Measurements from ENCODE around the gene OTOS.

The OTOS gene

DNA sequence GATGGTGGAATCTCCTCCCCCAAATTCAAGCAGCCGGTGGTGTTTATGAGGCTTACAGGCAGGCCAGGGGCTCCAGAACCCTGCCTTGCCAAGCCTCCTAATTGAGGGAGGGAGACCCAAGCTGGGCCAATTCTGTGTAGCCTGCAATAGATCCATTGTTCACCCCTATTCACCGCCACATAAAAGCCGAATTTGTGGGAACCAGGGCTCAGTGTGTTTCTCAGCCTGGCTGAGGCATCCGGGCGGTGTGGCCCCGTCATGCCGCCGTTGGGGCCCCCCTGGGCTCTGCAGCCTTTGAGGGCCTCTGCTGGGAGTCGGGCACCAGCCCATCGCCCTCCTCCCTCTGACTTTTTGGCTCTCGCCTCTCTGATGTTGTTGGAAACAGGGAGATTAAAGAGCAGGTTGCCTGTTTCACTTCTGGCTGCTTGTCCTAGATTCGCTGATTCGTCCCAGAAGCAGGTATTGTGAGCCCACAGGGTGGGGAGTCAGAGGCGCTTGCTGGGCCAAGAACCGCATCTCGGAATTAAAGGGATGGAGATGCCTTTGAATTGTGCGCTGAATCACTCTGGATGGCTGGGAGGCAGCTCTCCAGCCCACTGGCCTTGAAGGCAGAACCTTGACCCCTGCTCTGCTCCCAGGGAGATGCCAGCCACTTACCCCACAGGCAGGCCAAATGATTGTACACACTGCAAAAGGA, 14.7 kb upstream of the OTOS start:
- peak overlapping the region; percentile 22 for H3K4me2 ChIP-seq (ENCODE audit: insufficient read depth, low read length, poor library complexity, severe bottlenecking)
- no peak overlapping the region for H3K4ac ChIP-seq (ENCODE audit: low read length)
- H2BK120ac ChIP-seq (ENCODE audit: low read depth, low read length) = peak overlapping the region; percentile 29
- H3K14ac ChIP-seq (ENCODE audit: low read length) = no peak overlapping the region
- DNase-seq (ENCODE audit: low spot score) = peak; percentile 32
- peaks cover 0 to 25% of the 10 kb centered on the region in 2 donors for H3K4me1 ChIP-seq (ENCODE audit: control insufficient read depth in 2 of 2, insufficient read depth in 1 of 2, low read depth in 1 of 2, low read length in 2 of 2)
- H2BK15ac ChIP-seq (ENCODE audit: low read length) = peak overlapping the region; percentile 46
- peak overlapping the region; percentile 70 for H2BK5ac ChIP-seq (ENCODE audit: low read length)
- peak overlapping the region; percentile 77 for H3K27ac ChIP-seq (replicated peaks; ENCODE audit: low read length)
- H3K27me3 ChIP-seq (ENCODE audit: control insufficient read depth in 3 of 3, insufficient read depth in 3 of 3, low read depth in 1 of 3, low read length in 3 of 3) = peaks cover 0 to 27% (median 0%) of the 10 kb centered on the region in 3 experiments
- no peaks in the 10 kb centered on the region for H3K36me3 ChIP-seq (replicated peaks in 1 of 2; ENCODE audit: control insufficient read depth in 2 of 2, insufficient read depth in 2 of 2, low read length in 2 of 2)
- no peak overlapping the region for H4K8ac ChIP-seq (ENCODE audit: low read depth, low read length)
- H3K9ac ChIP-seq (ENCODE audit: low read depth, low read length, poor library complexity) = peak overlapping the region; percentile 50
- H2BK12ac ChIP-seq (ENCODE audit: low read length) = no peak overlapping the region
- no CpG with 5 or more reads among the region's 17 CpGs for WGBS, 2 donors (ENCODE audit: extremely low coverage in 2 of 2, insufficient read length in 2 of 2, insufficient replicate concordance in 1 of 2)
- H3K4me3 ChIP-seq (ENCODE audit: low read length in 2 of 2) = no peak overlapping the region
- peak overlapping the region; percentile 35 for H2AFZ ChIP-seq (ENCODE audit: low read length)
- peak overlapping the region; percentile 26 for H4K91ac ChIP-seq (ENCODE audit: low read depth, low read length, poor library complexity)
- peak overlapping the region; percentile 34 for H3K23ac ChIP-seq (ENCODE audit: low read depth, low read length, poor library complexity)
- peak overlapping the region; percentile 93 for H3K18ac ChIP-seq (ENCODE audit: low read length)
- peak overlapping the region; percentile 77 for H2AK5ac ChIP-seq (ENCODE audit: low read depth, low read length)
- H3K79me1 ChIP-seq (ENCODE audit: low read depth, low read length) = no peaks in the 10 kb centered on the region
- H3K9me3 ChIP-seq (replicated peaks in 1 of 2; ENCODE audit: control insufficient read depth in 2 of 2, insufficient read depth in 1 of 2, low read depth in 1 of 2, low read length in 2 of 2) = peaks cover 0 to 1% of the 10 kb centered on the region in 2 donors

DNA sequence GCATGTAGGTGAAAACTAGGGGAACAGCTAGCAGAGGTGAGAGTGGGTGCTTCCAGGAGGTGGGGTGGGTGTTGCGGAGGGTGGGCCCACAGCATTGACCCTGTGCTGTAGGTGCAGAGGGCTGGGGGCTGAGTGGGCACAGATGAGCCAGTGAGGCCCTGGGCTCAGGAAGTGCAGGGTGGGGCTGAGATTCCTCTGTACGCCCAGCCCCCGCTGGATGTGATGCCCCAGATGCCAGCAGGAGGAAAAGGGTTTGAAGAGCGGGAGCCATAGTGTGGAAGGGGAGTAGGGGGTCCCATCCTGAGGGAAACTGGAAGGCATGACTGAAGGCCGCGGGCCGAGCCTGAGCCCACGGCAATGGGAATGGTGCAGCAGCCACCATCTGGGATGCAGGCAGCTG, 14.1 kb upstream of the OTOS start:
- no CpG with 5 or more reads among the region's 8 CpGs for WGBS, 2 donors (ENCODE audit: extremely low coverage in 2 of 2, insufficient read length in 2 of 2, insufficient replicate concordance in 1 of 2)
- Histone ChIP-seq H4K8ac (ENCODE audit: low read depth, low read length) (no peak overlapping the region), H3K9me3 (replicated peaks in 1 of 2; ENCODE audit: control insufficient read depth in 2 of 2, insufficient read depth in 1 of 2, low read depth in 1 of 2, low read length in 2 of 2) (peaks cover 0 to 1% of the 10 kb centered on the region in 2 donors), H3K27me3 (ENCODE audit: control insufficient read depth in 3 of 3, insufficient read depth in 3 of 3, low read depth in 1 of 3, low read length in 3 of 3) (peaks cover 0 to 27% (median 0%) of the 10 kb centered on the region in 3 experiments), H2BK12ac (ENCODE audit: low read length) (peak overlapping the region; percentile 7), H3K27ac (replicated peaks; ENCODE audit: low read length) (peak overlapping the region; percentile 77), H2BK120ac (ENCODE audit: low read depth, low read length) (peak overlapping the region; percentile 29), H3K4me3 (ENCODE audit: low read length in 2 of 2) (no peak overlapping the region), H2BK5ac (ENCODE audit: low read length) (peak overlapping the region; percentile 70), H2AK5ac (ENCODE audit: low read depth, low read length) (peak overlapping the region; percentile 77), H3K18ac (ENCODE audit: low read length) (peak overlapping the region; percentile 93), H3K4ac (ENCODE audit: low read length) (no peak overlapping the region), H3K4me1 (ENCODE audit: control insufficient read depth in 2 of 2, insufficient read depth in 1 of 2, low read depth in 1 of 2, low read length in 2 of 2) (peaks cover 0 to 25% of the 10 kb centered on the region in 2 donors), H3K79me1 (ENCODE audit: low read depth, low read length) (no peaks in the 10 kb centered on the region), H3K4me2 (ENCODE audit: insufficient read depth, low read length, poor library complexity, severe bottlenecking) (peak overlapping the region; percentile 22), H2AFZ (ENCODE audit: low read length) (no peak overlapping the region), H3K9ac (ENCODE audit: low read depth, low read length, poor library complexity) (no peak overlapping the region), H3K23ac (ENCODE audit: low read depth, low read length, poor library complexity) (peak overlapping the region; percentile 34), H3K14ac (ENCODE audit: low read length) (no peak overlapping the region), H4K91ac (ENCODE audit: low read depth, low read length, poor library complexity) (peak overlapping the region; percentile 26), H3K36me3 (replicated peaks in 1 of 2; ENCODE audit: control insufficient read depth in 2 of 2, insufficient read depth in 2 of 2, low read length in 2 of 2) (no peaks in the 10 kb centered on the region), H2BK15ac (ENCODE audit: low read length) (peak overlapping the region; percentile 46)
- no peak for DNase-seq (ENCODE audit: low spot score)

DNA sequence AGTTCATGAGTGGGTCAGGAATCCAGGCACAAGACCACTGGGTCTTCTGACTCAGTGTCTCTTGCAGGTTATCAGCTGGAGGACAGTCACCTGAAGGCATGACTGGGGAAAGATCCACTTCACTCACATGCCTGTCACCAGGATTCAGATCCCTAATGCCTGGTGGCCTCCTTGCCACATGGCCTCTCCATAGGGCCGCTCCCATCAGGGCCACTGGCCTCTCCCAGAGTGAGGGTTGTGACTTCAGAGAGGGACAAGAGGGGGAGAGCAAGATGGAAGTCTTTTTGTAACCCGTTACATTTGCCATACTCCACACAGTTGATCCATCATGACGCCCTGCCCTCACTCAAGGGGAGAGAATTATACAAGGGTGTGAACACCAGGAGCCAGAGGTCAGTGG, 13.0 kb upstream of the OTOS start:
- H3K36me3 ChIP-seq (replicated peaks in 1 of 2; ENCODE audit: control insufficient read depth in 2 of 2, insufficient read depth in 2 of 2, low read length in 2 of 2) = no peaks in the 10 kb centered on the region
- peak overlapping the region; percentile 61 for H2AK5ac ChIP-seq (ENCODE audit: low read depth, low read length)
- H2BK12ac ChIP-seq (ENCODE audit: low read length) = no peak overlapping the region
- WGBS, 2 donors (ENCODE audit: extremely low coverage in 2 of 2, insufficient read length in 2 of 2, insufficient replicate concordance in 1 of 2) = no CpG with 5 or more reads among the region's 3 CpGs
- H3K14ac ChIP-seq (ENCODE audit: low read length) = no peak overlapping the region
- no peak overlapping the region for H3K27ac ChIP-seq (replicated peaks; ENCODE audit: low read length)
- no peak overlapping the region for H4K8ac ChIP-seq (ENCODE audit: low read depth, low read length)
- H3K9ac ChIP-seq (ENCODE audit: low read depth, low read length, poor library complexity) = no peak overlapping the region
- H3K4me1 ChIP-seq (ENCODE audit: control insufficient read depth in 2 of 2, insufficient read depth in 1 of 2, low read depth in 1 of 2, low read length in 2 of 2) = peaks cover 0 to 25% of the 10 kb centered on the region in 2 donors
- no peak overlapping the region for H3K4me2 ChIP-seq (ENCODE audit: insufficient read depth, low read length, poor library complexity, severe bottlenecking)
- H3K4ac ChIP-seq (ENCODE audit: low read length) = no peak overlapping the region
- no peak overlapping the region for H2BK15ac ChIP-seq (ENCODE audit: low read length)
- no peak overlapping the region for H3K4me3 ChIP-seq (ENCODE audit: low read length in 2 of 2)
- H2BK120ac ChIP-seq (ENCODE audit: low read depth, low read length) = no peak overlapping the region
- H4K91ac ChIP-seq (ENCODE audit: low read depth, low read length, poor library complexity) = no peak overlapping the region
- no peaks in the 10 kb centered on the region for H3K79me1 ChIP-seq (ENCODE audit: low read depth, low read length)
- peaks cover 0 to 1% of the 10 kb centered on the region in 2 donors for H3K9me3 ChIP-seq (replicated peaks in 1 of 2; ENCODE audit: control insufficient read depth in 2 of 2, insufficient read depth in 1 of 2, low read depth in 1 of 2, low read length in 2 of 2)
- H3K27me3 ChIP-seq (ENCODE audit: control insufficient read depth in 3 of 3, insufficient read depth in 3 of 3, low read depth in 1 of 3, low read length in 3 of 3) = peaks cover 0 to 31% (median 0%) of the 10 kb centered on the region in 3 experiments
- no peak overlapping the region for H3K23ac ChIP-seq (ENCODE audit: low read depth, low read length, poor library complexity)
- DNase-seq (ENCODE audit: low spot score) = no peak
- H2AFZ ChIP-seq (ENCODE audit: low read length) = no peak overlapping the region
- H3K18ac ChIP-seq (ENCODE audit: low read length) = peak overlapping the region; percentile 86
- no peak overlapping the region for H2BK5ac ChIP-seq (ENCODE audit: low read length)

DNA sequence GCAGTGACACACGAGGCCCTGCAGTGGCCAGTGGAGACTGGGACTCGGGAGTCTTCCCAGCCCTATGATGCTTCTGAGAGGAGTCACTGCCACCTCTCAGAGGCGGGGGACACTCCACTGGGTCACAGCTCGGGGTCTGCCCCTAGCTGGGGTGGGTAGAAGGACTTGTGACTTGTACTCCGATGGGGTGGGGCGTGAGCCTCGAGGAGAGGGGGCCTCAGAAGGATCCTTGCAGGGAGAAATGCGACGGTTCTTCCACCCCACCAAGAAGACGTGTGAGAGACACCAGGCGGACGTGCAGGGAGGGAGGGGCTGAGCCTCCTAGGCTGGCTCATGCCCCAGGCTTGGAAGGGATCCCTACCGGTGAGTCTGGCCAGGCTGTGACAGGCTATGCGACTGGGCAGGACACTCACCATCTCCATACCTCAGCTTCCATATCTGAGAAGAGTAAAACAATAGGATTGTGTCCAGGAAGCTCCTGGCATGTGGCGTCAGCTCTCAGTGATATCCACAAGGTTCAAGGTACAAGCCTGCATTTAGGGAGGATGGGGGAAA, 11.1 kb upstream of the OTOS start:
- no peak overlapping the region for H3K9ac ChIP-seq (ENCODE audit: low read depth, low read length, poor library complexity)
- peaks cover 0 to 1% of the 10 kb centered on the region in 2 donors for H3K9me3 ChIP-seq (replicated peaks in 1 of 2; ENCODE audit: control insufficient read depth in 2 of 2, insufficient read depth in 1 of 2, low read depth in 1 of 2, low read length in 2 of 2)
- no peak overlapping the region for H2BK5ac ChIP-seq (ENCODE audit: low read length)
- no peak overlapping the region for H3K27ac ChIP-seq (replicated peaks; ENCODE audit: low read length)
- H3K14ac ChIP-seq (ENCODE audit: low read length) = no peak overlapping the region
- no peak overlapping the region for H3K4me3 ChIP-seq (ENCODE audit: low read length in 2 of 2)
- H3K4me2 ChIP-seq (ENCODE audit: insufficient read depth, low read length, poor library complexity, severe bottlenecking) = no peak overlapping the region
- peaks cover 0 to 31% (median 3%) of the 10 kb centered on the region in 3 experiments for H3K27me3 ChIP-seq (ENCODE audit: control insufficient read depth in 3 of 3, insufficient read depth in 3 of 3, low read depth in 1 of 3, low read length in 3 of 3)
- no peak overlapping the region for H4K8ac ChIP-seq (ENCODE audit: low read depth, low read length)
- DNase-seq (ENCODE audit: low spot score) = no peak
- H4K91ac ChIP-seq (ENCODE audit: low read depth, low read length, poor library complexity) = peak overlapping the region; percentile 0
- H3K4ac ChIP-seq (ENCODE audit: low read length) = no peak overlapping the region
- WGBS, 2 donors (ENCODE audit: extremely low coverage in 2 of 2, insufficient read length in 2 of 2, insufficient replicate concordance in 1 of 2) = no CpG with 5 or more reads among the region's 15 CpGs
- no peak overlapping the region for H2AFZ ChIP-seq (ENCODE audit: low read length)
- no peak overlapping the region for H2BK120ac ChIP-seq (ENCODE audit: low read depth, low read length)
- peak overlapping the region; percentile 2 for H2AK5ac ChIP-seq (ENCODE audit: low read depth, low read length)
- H3K18ac ChIP-seq (ENCODE audit: low read length) = no peak overlapping the region
- H2BK12ac ChIP-seq (ENCODE audit: low read length) = peak overlapping the region; percentile 77
- peaks cover 0 to 23% of the 10 kb centered on the region in 2 donors for H3K4me1 ChIP-seq (ENCODE audit: control insufficient read depth in 2 of 2, insufficient read depth in 1 of 2, low read depth in 1 of 2, low read length in 2 of 2)
- H3K79me1 ChIP-seq (ENCODE audit: low read depth, low read length) = no peaks in the 10 kb centered on the region
- H3K36me3 ChIP-seq (replicated peaks in 1 of 2; ENCODE audit: control insufficient read depth in 2 of 2, insufficient read depth in 2 of 2, low read length in 2 of 2) = peaks cover 0 to 3% of the 10 kb centered on the region in 2 donors
- no peak overlapping the region for H3K23ac ChIP-seq (ENCODE audit: low read depth, low read length, poor library complexity)
- peak overlapping the region; percentile 52 for H2BK15ac ChIP-seq (ENCODE audit: low read length)

All from neuronal stem cell (in vitro differentiated cells).